HepG2 (cell line): ENCODE results near the gene SH3D19. TPM values are rescaled to one million over a fixed set of nuclear protein-coding genes. Genes with fewer than 3 reads are reported as not detected.

Experiments used
- ATAD3A ChIP-seq: sonication (generic); formaldehyde crosslinking; IDR thresholded peaks from 2 replicates; pipeline ENCODE4 v1.4.0; 2020; ENCODE audit warnings: missing genetic modification reagents
- BATF2 ChIP-seq: sonication (generic); formaldehyde crosslinking; IDR thresholded peaks from 2 replicates; pipeline ENCODE4 v1.8.0; 2022; ENCODE audit warnings: mild to moderate bottlenecking, missing genetic modification reagents, moderate library complexity
- CHD2 ChIP-seq: IDR thresholded peaks from 2 replicates; pipeline ENCODE4 v1.6.1; 2011; ENCODE audit warnings: low read depth, low read length, improper control_type of control experiment
- E2F5 ChIP-seq: sonication (generic); formaldehyde crosslinking; conservative IDR thresholded peaks from 2 replicates; pipeline ENCODE4 v1.4.0; 2020; ENCODE audit warnings: missing genetic modification reagents
- HINFP ChIP-seq: sonication (generic); formaldehyde crosslinking; IDR thresholded peaks from 2 replicates; pipeline ENCODE4 v1.4.0; 2020; ENCODE audit warnings: low read depth, mild to moderate bottlenecking, missing genetic modification reagents
- MIER3 ChIP-seq: IDR thresholded peaks from 2 replicates; pipeline ENCODE4 v1.6.1; 2016; ENCODE audit warnings: missing compliant biosample characterization, borderline replicate concordance
- RXRA ChIP-seq: sonication (generic); formaldehyde crosslinking; IDR thresholded peaks from 2 replicates; pipeline ENCODE4 v1.5.1; 2020; ENCODE audit warnings: missing genetic modification reagents
- TFDP1 ChIP-seq: IDR thresholded peaks from 2 replicates; pipeline ENCODE4 v1.6.1; 2016; ENCODE audit warnings: missing compliant biosample characterization, missing genetic modification reagents, borderline replicate concordance
- ZGPAT ChIP-seq: IDR thresholded peaks from 2 replicates; pipeline ENCODE4 v1.6.1; 2016; ENCODE audit warnings: mild to moderate bottlenecking
- ZHX2 ChIP-seq, 2 experiments: sonication (generic) in 1 of 2; formaldehyde crosslinking in 1 of 2; IDR thresholded peaks; 2 replicates each; pipeline versions ENCODE4 v1.6.1 to v1.9.0; 2014 to 2022; ENCODE audit warnings: antibody characterized with exemption in 1 of 2, borderline replicate concordance in 1 of 2, inconsistent platforms in 1 of 2, low read depth in 1 of 2, missing genetic modification reagents in 1 of 2
- ZNF280D ChIP-seq: sonication (generic); formaldehyde crosslinking; IDR thresholded peaks from 2 replicates; pipeline ENCODE4 v1.5.1; 2020; ENCODE audit warnings: mild to moderate bottlenecking, missing genetic modification reagents
- ZNF607 ChIP-seq: sonication (generic); formaldehyde crosslinking; IDR thresholded peaks from 2 replicates; pipeline ENCODE4 v1.5.1; 2020; ENCODE audit warnings: missing genetic modification reagents, mild to moderate bottlenecking, borderline replicate concordance
- polyA plus RNA-seq, 8 experiments: library from polyadenylated mRNA; depleted of rRNA in 3 of 8; stranded (reverse) in 7 of 8; unstranded in 1 of 8; fragments of >200 nt; fragmentation: Illumina TruSeq in 4 of 8; extraction: Trizol in 4 of 8; gene quantifications; 2 replicates each; pipeline versions ENCODE4 v1.2.1 to v1.2.3, GENCODE V29; 2011 to 2016; ENCODE audit warnings: low read depth in 4 of 8, missing spikeins in 1 of 8, mixed read lengths in 1 of 8; ENCODE audit not compliant: insufficient read depth in 1 of 8
- total RNA-seq, 5 experiments: library from RNA; depleted of rRNA; stranded (reverse); fragments of >200 nt; fragmentation: Illumina TruSeq; extraction: Trizol; gene quantifications; 2 replicates each; pipeline ENCODE4 v1.2.3, GENCODE V29; 2016; ENCODE audit warnings: low read depth in 1 of 5

SH3D19 gene
- total and polyA plus RNA-seq, 2 of the 13 experiments (the other 11 are each of a cell fraction or from before 2014, with no cell fraction given): 31.2 to 38.0 TPM

GRCh38 chr4:151324752-151325110 is 674 bp downstream of the SH3D19 start (continued):
- TF ChIP-seq TFDP1 (CRISPR knock-in tag) (peak; percentile 80; the same call in 1 of the 2 replicates), HINFP (CRISPR knock-in tag) (0 out of 2 replicates have a peak, but pooled peaks have one; percentile 59), ZHX2 (IDR thresholded peaks at IDR 0.05; ENCODE audit: low read depth) (peak; percentile 57; the same call in 1 of the 2 replicates), ZHX2 (CRISPR knock-in tag; IDR thresholded peaks at IDR 0.05; ENCODE audit: borderline replicate concordance) (no peak), RXRA (peak; percentile 98), CHD2 (no peak), MIER3 (CRISPR knock-in tag) (peak; percentile 64; the same call in 1 of the 2 replicates), BATF2 (CRISPR knock-in tag) (no peak), ZNF280D (CRISPR knock-in tag) (0 out of 2 replicates have a peak, but pooled peaks have one; percentile 23), ZGPAT (CRISPR knock-in tag) (peak; percentile 66; the same call in 1 of the 2 replicates), E2F5 (no peak), ATAD3A (CRISPR knock-in tag) (no peak), ZNF607 (peak; percentile 84; the same call in 1 of the 2 replicates)
